ENCODE results near the gene GPC5.
"Not testable (repeated sequence)": the region's sequence is repeated elsewhere in the genome, so short reads cannot be mapped to it uniquely, and the experiment has no call there.

GRCh38 chr13:92482790-92483189 is 1084.4 kb downstream of the GPC5 start:
- not testable (repeated sequence) for TF ChIP-seq CTCF (IDR thresholded peaks at IDR 0.05; ENCODE audit: low read depth, low read length, missing input control); REST (IDR thresholded peaks at IDR 0.05); GABPA (IDR thresholded peaks at IDR 0.05 in 1 of 2, conservative IDR thresholded peaks at IDR 0.05 in 1 of 2); ZBTB33 (IDR thresholded peaks at IDR 0.05); YY1 (IDR thresholded peaks at IDR 0.05); EGR1 (IDR thresholded peaks at IDR 0.05; ENCODE audit: low read depth in 2 of 2); NR2F2 (IDR thresholded peaks at IDR 0.05); RXRA (IDR thresholded peaks at IDR 0.05); RAD21 (IDR thresholded peaks at IDR 0.05); ATF3 (IDR thresholded peaks at IDR 0.05); TAF1 (conservative IDR thresholded peaks at IDR 0.05); JUND (IDR thresholded peaks at IDR 0.05); SP1 (IDR thresholded peaks at IDR 0.05)
